K562 (cell line): Measurements from ENCODE around the gene TBC1D16. TPM values are rescaled to one million over a fixed set of nuclear protein-coding genes. Genes with fewer than 3 reads are reported as not detected.

Experiments used
- ATAC-seq: fragments of 200-7000 bp; cut with Tn5 transposase; 3 replicates; pipeline ENCODE4 v1.9.1; 2020; ENCODE audit warnings: moderate library complexity
- BruUV-seq: library from RNA; stranded (reverse); fragments of 400-500 nt; replicated peaks from 2 replicates; lab custom pipeline; 2021; lab: Mats Ljungman, UMichigan
- CTCF ChIA-PET: fragments of 300-600 bp; formaldehyde crosslinking; extraction: SDS; loops from one replicate; lab custom pipeline; 2021; ENCODE audit warnings: low intra/inter-chr PET ratio; lab: Yijun Ruan, JAX
- POLR2A ChIA-PET: fragments of 300-600, 350-650 bp; sonication (Branson Sonifier 250); formaldehyde crosslinking; extraction: SDS; loops from one replicate; lab custom pipeline; 2021; ENCODE audit warnings: antibody characterized with exemption, inconsistent platforms; lab: Yijun Ruan, JAX
- DNase-seq, 4 experiments: peaks; one replicate each; pipeline versions ENCODE4 v3.0.0 to v3.0.0-alpha.2; 2011 to 2018; ENCODE audit warnings: low spot score in 3 of 4, mixed read lengths in 3 of 4; ENCODE audit errors: extremely low read depth in 1 of 4
- FAIRE-seq: peaks from 2 replicates; lab custom pipeline; 2011; peaks lifted over from hg19 to GRCh38; lab: Jason Lieb, UNC
- H2AFZ ChIP-seq: 2 replicates; pipeline ENCODE4 v1.6.0; 2011; ENCODE audit warnings: low read depth, low read length, control low read depth, inconsistent platforms
- H3K27ac ChIP-seq: fragments of 200-600 bp; 3 replicates; pipeline ENCODE4 v1.8.0; 2011; ENCODE audit warnings: low read depth, mild to moderate bottlenecking, control low read depth, inconsistent platforms, low read length, moderate library complexity, mixed read lengths; ENCODE audit errors: extremely low read depth
- H3K27me3 ChIP-seq, 2 experiments: fragments of 300-600 bp in 1 of 2; 2 replicates in 1 of 2; 3 replicates in 1 of 2; pipeline versions ENCODE4 v1.6.0 to v1.8.0; 2011; ENCODE audit warnings: inconsistent platforms in 2 of 2, low read length in 2 of 2, mild to moderate bottlenecking in 1 of 2, mixed read lengths in 1 of 2, moderate library complexity in 1 of 2; ENCODE audit not compliant: control insufficient read depth in 2 of 2, insufficient read depth in 2 of 2
- H3K36me3 ChIP-seq: fragments of 300-600 bp; 3 replicates; pipeline ENCODE4 v1.8.0; 2011; ENCODE audit warnings: mild to moderate bottlenecking, low read length, inconsistent platforms; ENCODE audit not compliant: control insufficient read depth, insufficient read depth
- H3K4me1 ChIP-seq, 2 experiments: fragments of 200-600 bp in 1 of 2; replicated peaks in 1 of 2; 2 replicates in 1 of 2; 3 replicates in 1 of 2; pipeline versions ENCODE4 v1.5.1 to v1.8.0; 2011; ENCODE audit warnings: inconsistent platforms in 2 of 2, low read length in 2 of 2, mild to moderate bottlenecking in 1 of 2, mixed read lengths in 1 of 2, moderate library complexity in 1 of 2; ENCODE audit not compliant: control insufficient read depth in 2 of 2, insufficient read depth in 2 of 2
- H3K4me2 ChIP-seq: 2 replicates; pipeline ENCODE4 v1.6.1; 2011; ENCODE audit warnings: low read length, control low read depth, inconsistent platforms, mixed read lengths; ENCODE audit not compliant: insufficient read depth
- H3K4me3 ChIP-seq: fragments of 200-600 bp; sonication (generic), shearing (Covaris generic); 2 replicates; pipeline ENCODE4 v1.5.1; 2016; ENCODE audit warnings: control low read depth, inconsistent platforms
- H3K79me2 ChIP-seq: fragments of 200-600 bp; 3 replicates; pipeline ENCODE4 v1.8.0; 2011; ENCODE audit warnings: low read length, inconsistent platforms; ENCODE audit not compliant: control insufficient read depth, insufficient read depth
- H3K9ac ChIP-seq, 2 experiments: 2 replicates each; pipeline versions ENCODE4 v1.6.0 to v1.6.1; 2011; ENCODE audit warnings: low read depth in 2 of 2, low read length in 2 of 2, control low read depth in 1 of 2, inconsistent platforms in 1 of 2, mild to moderate bottlenecking in 1 of 2, mixed read lengths in 1 of 2; ENCODE audit not compliant: insufficient read depth in 1 of 2
- H3K9me1 ChIP-seq: one replicate; pipeline ENCODE4 v1.6.0; 2011; ENCODE audit warnings: inconsistent platforms, mild to moderate bottlenecking, low read length, moderate library complexity; ENCODE audit not compliant: control insufficient read depth, insufficient read depth
- H3K9me3 ChIP-seq: replicated peaks from 2 replicates; pipeline ENCODE4 v1.5.1; 2011; ENCODE audit warnings: low read depth, low read length, inconsistent platforms; ENCODE audit not compliant: control insufficient read depth, insufficient read depth
- H4K20me1 ChIP-seq: replicated peaks from 2 replicates; pipeline ENCODE4 v1.6.1; 2011; ENCODE audit warnings: low read length, inconsistent platforms, mixed read lengths; ENCODE audit not compliant: control insufficient read depth, insufficient read depth
- CREM ChIP-seq: IDR thresholded peaks from 2 replicates; pipeline ENCODE4 v1.6.1; 2014; ENCODE audit warnings: antibody characterized with exemption, low read depth
- IRF2 ChIP-seq: sonication (generic); formaldehyde crosslinking; IDR thresholded peaks from 2 replicates; pipeline ENCODE4 v1.8.1; 2022; ENCODE audit warnings: mild to moderate bottlenecking, missing genetic modification reagents
- KLF16 ChIP-seq: IDR thresholded peaks from 2 replicates; pipeline ENCODE4 v1.6.1; 2016; ENCODE audit warnings: antibody characterized with exemption
- MEF2D ChIP-seq: conservative IDR thresholded peaks from 2 replicates; pipeline ENCODE4 v1.6.1; 2016; ENCODE audit warnings: low read depth, missing genetic modification characterization, missing compliant biosample characterization
- MTA3 ChIP-seq: fragments of 450-650 bp; formaldehyde crosslinking; IDR thresholded peaks from 2 replicates; pipeline ENCODE4 v1.6.1; 2017; ENCODE audit warnings: mild to moderate bottlenecking, borderline replicate concordance
- PRPF4 ChIP-seq: fragments of 200-400 bp; formaldehyde crosslinking; IDR thresholded peaks from one replicate; pipeline ENCODE4 v1.6.1; 2017; ENCODE audit warnings: low read length, low read depth, mild to moderate bottlenecking; ENCODE audit not compliant: insufficient read depth, poor library complexity, severe bottlenecking
- TCF7 ChIP-seq: sonication (generic); IDR thresholded peaks from 2 replicates; pipeline ENCODE4 v1.6.1; 2016; ENCODE audit warnings: antibody characterized with exemption, borderline replicate concordance
- U2AF1 ChIP-seq: fragments of 200-400 bp; formaldehyde crosslinking; optimal IDR thresholded peaks from 2 replicates; pipeline ENCODE3; 2017; ENCODE audit warnings: mild to moderate bottlenecking, low read depth, low read length, moderate library complexity
- XRCC4 ChIP-seq: IDR thresholded peaks from one replicate; pipeline ENCODE4 v1.6.1; 2011; ENCODE audit not compliant: insufficient read depth, insufficient read length; ENCODE audit errors: extremely low read depth
- WGBS: fragments of 100-300 bp; shearing (Covaris generic); methylation state at CpG from one replicate; pipeline ENCODE4 v1.1.6; 2016; ENCODE audit warnings: low coverage, mixed read lengths; ENCODE audit not compliant: insufficient coverage; ENCODE audit errors: missing lambda C conversion rate; 5-methylcytosine and 5-hydroxymethylcytosine counted together
- in situ Hi-C: fragments of 300-500 bp; cut with MboI; formaldehyde crosslinking; loops from 4 replicates; pipeline ENCODE4 v1.15.0; 2018; ENCODE audit warnings: inconsistent platforms, mixed read lengths
- intact Hi-C: fragments of 100-400 bp; cut with micrococcal nuclease; formaldehyde crosslinking; loops from 2 replicates; pipeline ENCODE4 v1.14.2; 2022
- polyA plus RNA-seq, 8 experiments: library from polyadenylated mRNA; depleted of rRNA in 4 of 8; stranded (reverse) in 5 of 8; unstranded in 3 of 8; fragments of >200 nt; fragmentation: Nextera tagmentation in 2 of 8; fragmentation: Illumina TruSeq in 1 of 8; extraction: Ambion mirVana in 2 of 8; extraction: Trizol in 1 of 8; gene quantifications; 2 replicates each; pipeline versions ENCODE4 v1.2.1 to v1.2.3, GENCODE V29; 2011 to 2014; ENCODE audit warnings: inconsistent platforms in 1 of 8, missing spikeins in 1 of 8
- total RNA-seq, 7 experiments: library from RNA; depleted of rRNA in 6 of 7; stranded (reverse); fragments of >200 nt in 6 of 7; fragmentation: Illumina TruSeq in 2 of 7; extraction: Trizol in 2 of 7; gene quantifications; 2 replicates each; pipeline versions ENCODE4 v1.2.1 to v1.2.3, GENCODE V29; 2011 to 2021; ENCODE audit warnings: low replicate concordance in 1 of 7
- TF ChIP-seq, protein P1 (sequence below): sonication (generic); formaldehyde crosslinking; IDR thresholded peaks from 2 replicates; pipeline ENCODE4 v1.8.1; 2023; ENCODE audit warnings: missing genetic modification reagents, mild to moderate bottlenecking, borderline replicate concordance

TBC1D16 gene
- total and polyA plus RNA-seq, 9 of the 15 experiments (the other 6 are each of a cell fraction or from before 2014, with no cell fraction given): 0.01 to 0.20 (median 0.03) TPM; not detected in 1

GRCh38 chr17:79925242-79925957 lies 110.3 kb downstream of the TBC1D16 start:
- no peak overlapping the region for H3K4me3 ChIP-seq
- H3K9ac ChIP-seq: peak overlapping the region in 1 of 2 experiments; percentile 58; a peak in 2 of 4 replicates
- in situ Hi-C loops: no loop called here
- TF ChIP-seq XRCC4: no peak
- TF ChIP-seq, all 486 proteins: peak for 0
- Histone ChIP-seq H3K79me2 (no peaks in the 10 kb centered on the region), H3K36me3 (no peaks in the 10 kb centered on the region), H2AFZ (no peak overlapping the region), H3K4me2 (no peak overlapping the region), H3K9me3 (no peaks in the 10 kb centered on the region), H3K27ac (no peak overlapping the region), H4K20me1 (peaks cover 8% of the 10 kb centered on the region; the same call in 1 of the 2 replicates), H3K9me1 (no peaks in the 10 kb centered on the region), H3K4me1 (peaks cover 0 to 38% of the 10 kb centered on the region in 2 experiments; a peak in 2 of 5 replicates), H3K27me3 (peaks cover 8 to 41% of the 10 kb centered on the region in 2 experiments; a peak in 4 of 5 replicates)
- FAIRE-seq (no peak), ATAC-seq (no peak; the same call in 2 of the 3 replicates), DNase-seq (no peak)
- BruUV-seq: no TSS peak
- CTCF ChIA-PET: no interaction called here
- intact Hi-C loops: no loop called here
- WGBS: 42% methylated on average over 25 of the region's 29 CpGs
- POLR2A ChIA-PET: interaction anchor here (1.2 kb wide), 1 partner anchor 132 kb away, joined by 3 read pairs; no protein-coding TSS in a partner anchor

DNA sequence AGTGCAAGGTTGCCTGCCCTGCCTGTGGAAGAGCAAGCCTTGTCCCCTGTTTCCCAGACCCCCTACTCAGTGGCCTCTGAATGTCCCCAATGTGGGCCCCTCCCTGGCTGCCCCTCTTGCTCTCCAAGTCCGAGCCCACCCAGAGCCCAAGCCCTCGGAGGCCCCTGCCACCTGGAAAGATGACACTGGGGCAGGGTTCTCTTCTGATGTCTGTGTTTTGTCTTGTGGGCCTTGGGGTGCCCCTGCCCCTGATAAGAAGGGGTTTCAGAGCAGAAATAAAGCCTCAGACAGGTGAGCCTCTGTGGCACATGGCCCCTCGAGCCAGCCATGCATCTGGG lies 111.1 kb downstream of the TBC1D16 start:
- intact Hi-C loops: no loop called here
- FAIRE-seq: no peak
- DNase-seq: no peak
- Histone ChIP-seq H2AFZ (no peak overlapping the region), H3K9me3 (no peaks in the 10 kb centered on the region), H3K4me1 (peaks cover 0 to 38% of the 10 kb centered on the region in 2 experiments; a peak in 2 of 5 replicates), H3K36me3 (no peaks in the 10 kb centered on the region), H3K9me1 (no peaks in the 10 kb centered on the region), H3K4me3 (no peak overlapping the region), H3K27me3 (peaks cover 8 to 45% of the 10 kb centered on the region in 2 experiments; a peak in 4 of 5 replicates), H3K9ac (no peak overlapping the region), H3K79me2 (no peaks in the 10 kb centered on the region), H3K27ac (no peak overlapping the region), H4K20me1 (peaks cover 12% of the 10 kb centered on the region; the same call in 1 of the 2 replicates), H3K4me2 (no peak overlapping the region)
- ChIA-PET CTCF (interaction anchor here (0.7 to 1.1 kb wide), 2 partner anchors 85 to 183 kb away, joined by 3 to 4 read pairs; partner anchors contain the start of gene CBX4), POLR2A (no interaction called here)
- 48% methylated on average over 3 of the region's 3 CpGs for WGBS
- no TSS peak for BruUV-seq
- no peak; the same call in 1 of the 3 replicates for ATAC-seq
- in situ Hi-C loops: no loop called here
- TF ChIP-seq TCF7 (no peak), KLF16 (no peak), U2AF1 (no peak), CREM (no peak), MTA3 (no peak), MEF2D (no peak), PRPF4 (no peak), IRF2 (CRISPR knock-in tag) (no peak)
- TF ChIP-seq, protein P1, sequence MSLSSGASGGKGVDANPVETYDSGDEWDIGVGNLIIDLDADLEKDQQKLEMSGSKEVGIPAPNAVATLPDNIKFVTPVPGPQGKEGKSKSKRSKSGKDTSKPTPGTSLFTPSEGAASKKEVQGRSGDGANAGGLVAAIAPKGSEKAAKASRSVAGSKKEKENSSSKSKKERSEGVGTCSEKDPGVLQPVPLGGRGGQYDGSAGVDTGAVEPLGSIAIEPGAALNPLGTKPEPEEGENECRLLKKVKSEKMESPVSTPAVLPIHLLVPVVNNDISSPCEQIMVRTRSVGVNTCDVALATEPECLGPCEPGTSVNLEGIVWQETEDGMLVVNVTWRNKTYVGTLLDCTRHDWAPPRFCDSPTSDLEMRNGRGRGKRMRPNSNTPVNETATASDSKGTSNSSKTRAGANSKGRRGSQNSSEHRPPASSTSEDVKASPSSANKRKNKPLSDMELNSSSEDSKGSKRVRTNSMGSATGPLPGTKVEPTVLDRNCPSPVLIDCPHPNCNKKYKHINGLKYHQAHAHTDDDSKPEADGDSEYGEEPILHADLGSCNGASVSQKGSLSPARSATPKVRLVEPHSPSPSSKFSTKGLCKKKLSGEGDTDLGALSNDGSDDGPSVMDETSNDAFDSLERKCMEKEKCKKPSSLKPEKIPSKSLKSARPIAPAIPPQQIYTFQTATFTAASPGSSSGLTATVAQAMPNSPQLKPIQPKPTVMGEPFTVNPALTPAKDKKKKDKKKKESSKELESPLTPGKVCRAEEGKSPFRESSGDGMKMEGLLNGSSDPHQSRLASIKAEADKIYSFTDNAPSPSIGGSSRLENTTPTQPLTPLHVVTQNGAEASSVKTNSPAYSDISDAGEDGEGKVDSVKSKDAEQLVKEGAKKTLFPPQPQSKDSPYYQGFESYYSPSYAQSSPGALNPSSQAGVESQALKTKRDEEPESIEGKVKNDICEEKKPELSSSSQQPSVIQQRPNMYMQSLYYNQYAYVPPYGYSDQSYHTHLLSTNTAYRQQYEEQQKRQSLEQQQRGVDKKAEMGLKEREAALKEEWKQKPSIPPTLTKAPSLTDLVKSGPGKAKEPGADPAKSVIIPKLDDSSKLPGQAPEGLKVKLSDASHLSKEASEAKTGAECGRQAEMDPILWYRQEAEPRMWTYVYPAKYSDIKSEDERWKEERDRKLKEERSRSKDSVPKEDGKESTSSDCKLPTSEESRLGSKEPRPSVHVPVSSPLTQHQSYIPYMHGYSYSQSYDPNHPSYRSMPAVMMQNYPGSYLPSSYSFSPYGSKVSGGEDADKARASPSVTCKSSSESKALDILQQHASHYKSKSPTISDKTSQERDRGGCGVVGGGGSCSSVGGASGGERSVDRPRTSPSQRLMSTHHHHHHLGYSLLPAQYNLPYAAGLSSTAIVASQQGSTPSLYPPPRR (CRISPR knock-in tag): no peak
